CD1c-positive myeloid dendritic cell (primary cell): ENCODE measurements around the gene SUPT6H.

Experiments
- DNase-seq: peaks from one replicate; pipeline ENCODE4 v3.0.0-alpha.2; 2016; ENCODE audit errors: extremely low spot score

SUPT6H gene

GRCh38 chr17:28737316-28737715, 75.3 kb downstream of the SUPT6H start:
- DNase-seq: no peak

GRCh38 chr17:28737770-28738679, 76.0 kb downstream of the SUPT6H start:
- DNase-seq: no peak

- peak; percentile 5 for DNase-seq
Measured at GRCh38 chr17:28738680-28739384, 76.8 kb downstream of the SUPT6H start.

- DNase-seq: no peak
Measured at GRCh38 chr17:28740406-28741357, 78.7 kb downstream of the SUPT6H start.

- peak; percentile 80 for DNase-seq
Measured at GRCh38 chr17:28741358-28742349, 79.6 kb downstream of the SUPT6H start.

GRCh38 chr17:28743243-28744103, 81.5 kb downstream of the SUPT6H start, which contains the start of gene TRAF4:
Gene TRAF4, plus strand, starts transcription at chr17:28744011. Its CDS starts 102 bp downstream, at chr17:28744113.
- DNase-seq: peak; percentile 94

GRCh38 chr17:28744104-28744971, 82.3 kb downstream of the SUPT6H start:
- DNase-seq: peak; percentile 57

GRCh38 chr17:28744972-28745785, 83.2 kb downstream of the SUPT6H start:
- peak; percentile 48 for DNase-seq

GRCh38 chr17:28745786-28746411, 83.9 kb downstream of the SUPT6H start:
- no peak for DNase-seq

GRCh38 chr17:28746611-28747050, 84.6 kb downstream of the SUPT6H start:
- no peak for DNase-seq

GRCh38 chr17:28747051-28747691, 85.2 kb downstream of the SUPT6H start:
- DNase-seq: no peak

- DNase-seq: no peak
Measured at GRCh38 chr17:28747801-28748750, 86.1 kb downstream of the SUPT6H start.

- no peak for DNase-seq
Measured at GRCh38 chr17:28748852-28749515, 87.0 kb downstream of the SUPT6H start.

GRCh38 chr17:28749516-28750177, 87.6 kb downstream of the SUPT6H start:
- no peak for DNase-seq
